Activated CD8-positive, alpha-beta T cell treated with anti-CD3 and anti-CD28 coated beads for 36 hours (primary cell): Measurements from ENCODE around the gene SLC9A9. TPM values are rescaled to one million over a fixed set of nuclear protein-coding genes. Genes with fewer than 3 reads are reported as not detected.
A peak's percentile ranks its signal among the peaks of the same experiment; 100 is the strongest.

Experiments used
- ATAC-seq: fragments of 200-7000 bp; cut with Tn5 transposase; one replicate; pipeline ENCODE4 v1.10.0; 2021; ENCODE audit warnings: mild to moderate bottlenecking, moderate library complexity
- CTCF ChIA-PET: fragments of 350-600 bp; sonication (Branson Sonifier 250); formaldehyde crosslinking; loops from one replicate; lab custom pipeline; 2021; ENCODE audit warnings: antibody characterized with exemption; lab: Charles Lee
- POLR2A ChIA-PET: fragments of 350-600 bp; sonication (Branson Sonifier 250); formaldehyde crosslinking; loops from one replicate; lab custom pipeline; 2021; ENCODE audit warnings: antibody characterized with exemption; lab: Charles Lee
- DNase-seq: peaks from one replicate; pipeline ENCODE4 v3.0.0-alpha.2; 2020
- H3K27ac Mint-ChIP-seq: one replicate; pipeline ENCODE4 v1.8.0; 2021; ENCODE audit warnings: mild to moderate bottlenecking, mixed read lengths
- H3K27me3 Mint-ChIP-seq: one replicate; pipeline ENCODE4 v1.8.0; 2021; ENCODE audit warnings: mixed read lengths
- H3K36me3 Mint-ChIP-seq: one replicate; pipeline ENCODE4 v1.8.0; 2021; ENCODE audit warnings: low read depth, mixed read lengths
- H3K4me1 Mint-ChIP-seq: one replicate; pipeline ENCODE4 v1.8.0; 2021; ENCODE audit warnings: low read depth, mixed read lengths
- H3K4me3 Mint-ChIP-seq: one replicate; pipeline ENCODE4 v1.8.0; 2021; ENCODE audit warnings: mild to moderate bottlenecking, moderate library complexity, mixed read lengths
- H3K9me3 Mint-ChIP-seq: one replicate; pipeline ENCODE4 v1.8.0; 2021; ENCODE audit warnings: mixed read lengths
- intact Hi-C: fragments of 100-400 bp; cut with micrococcal nuclease; formaldehyde crosslinking; loops from one replicate; pipeline ENCODE4 v1.10.0; 2022
- total RNA-seq, 2 experiments: library from RNA; stranded (reverse); gene quantifications; one replicate each; pipeline ENCODE4 v1.2.3, GENCODE V29; 2021
- TF ChIP-seq, protein P1 (sequence below): fragments of 200-600 bp; IDR thresholded peaks from one replicate; pipeline ENCODE4 v1.8.0; 2022; ENCODE audit warnings: antibody characterized with exemption, mild to moderate bottlenecking

SLC9A9 gene
- total RNA-seq, 2 experiments from 2014 or later, result 1.9 to 2.2 TPM

DNA sequence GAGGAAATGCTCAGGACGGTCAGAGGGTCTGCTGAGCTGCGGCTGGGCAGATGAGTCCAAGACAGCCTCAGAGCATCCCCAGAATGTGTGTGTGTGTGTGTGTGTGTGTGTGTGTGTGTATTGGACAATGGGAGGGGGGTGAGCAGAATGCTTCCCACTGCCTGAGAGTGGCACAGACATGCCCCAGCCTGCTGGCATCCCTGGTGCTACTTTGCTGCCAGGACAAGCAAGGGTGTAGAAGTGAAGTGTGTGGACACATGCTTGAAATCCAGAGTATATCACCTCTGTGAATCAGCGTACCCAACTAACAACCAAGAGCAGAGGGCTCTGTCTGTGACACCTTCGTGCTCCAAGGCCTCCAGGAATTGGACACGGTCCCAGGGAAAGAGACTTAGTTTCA, 76.3 kb downstream of the SLC9A9 start:
- Mint-ChIP-seq H3K9me3 (no peaks in the 10 kb centered on the region), H3K36me3 (no peaks in the 10 kb centered on the region), H3K4me3 (no peak overlapping the region), H3K27me3 (no peaks in the 10 kb centered on the region), H3K4me1 (no peaks in the 10 kb centered on the region), H3K27ac (no peak overlapping the region)
- POLR2A ChIA-PET, result no interaction called here
- CTCF ChIA-PET, result interaction anchor here (0.8 to 1.5 kb wide), 2 partner anchors 113 to 124 kb away, joined by 3 to 5 read pairs; no protein-coding TSS in a partner anchor
- TF ChIP-seq, protein P1, sequence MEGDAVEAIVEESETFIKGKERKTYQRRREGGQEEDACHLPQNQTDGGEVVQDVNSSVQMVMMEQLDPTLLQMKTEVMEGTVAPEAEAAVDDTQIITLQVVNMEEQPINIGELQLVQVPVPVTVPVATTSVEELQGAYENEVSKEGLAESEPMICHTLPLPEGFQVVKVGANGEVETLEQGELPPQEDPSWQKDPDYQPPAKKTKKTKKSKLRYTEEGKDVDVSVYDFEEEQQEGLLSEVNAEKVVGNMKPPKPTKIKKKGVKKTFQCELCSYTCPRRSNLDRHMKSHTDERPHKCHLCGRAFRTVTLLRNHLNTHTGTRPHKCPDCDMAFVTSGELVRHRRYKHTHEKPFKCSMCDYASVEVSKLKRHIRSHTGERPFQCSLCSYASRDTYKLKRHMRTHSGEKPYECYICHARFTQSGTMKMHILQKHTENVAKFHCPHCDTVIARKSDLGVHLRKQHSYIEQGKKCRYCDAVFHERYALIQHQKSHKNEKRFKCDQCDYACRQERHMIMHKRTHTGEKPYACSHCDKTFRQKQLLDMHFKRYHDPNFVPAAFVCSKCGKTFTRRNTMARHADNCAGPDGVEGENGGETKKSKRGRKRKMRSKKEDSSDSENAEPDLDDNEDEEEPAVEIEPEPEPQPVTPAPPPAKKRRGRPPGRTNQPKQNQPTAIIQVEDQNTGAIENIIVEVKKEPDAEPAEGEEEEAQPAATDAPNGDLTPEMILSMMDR, result no peak
- intact Hi-C loops, result no loop called here
- ATAC-seq (no peak), DNase-seq (no peak)

DNA sequence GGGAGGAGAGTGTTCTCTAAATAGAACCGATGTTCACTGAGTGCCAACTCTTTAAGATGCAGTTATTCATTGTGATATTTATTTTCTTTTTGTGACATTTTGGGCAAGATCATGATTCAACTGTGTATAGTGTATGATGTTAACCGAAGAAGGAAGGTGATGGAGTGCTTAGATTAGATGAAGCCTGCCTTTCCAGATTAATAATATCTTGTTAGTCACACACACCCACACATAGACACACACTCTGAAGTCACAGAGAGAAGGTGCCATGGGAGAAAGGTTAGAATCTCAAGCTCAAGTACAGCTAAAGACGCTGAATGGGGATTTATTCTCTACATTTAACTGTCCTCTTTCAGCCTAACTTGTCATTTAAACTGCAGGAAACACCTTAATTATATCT, 77.0 kb downstream of the SLC9A9 start:
- no peaks in the 10 kb centered on the region for H3K36me3 Mint-ChIP-seq
- ChIA-PET POLR2A (no interaction called here), CTCF (no interaction called here)
- H3K27ac Mint-ChIP-seq, result no peak overlapping the region
- intact Hi-C loops, result no loop called here
- TF ChIP-seq, protein P1, result no peak
- no peak for DNase-seq
- H3K4me1 Mint-ChIP-seq, result no peaks in the 10 kb centered on the region
- ATAC-seq, result peak; percentile 58
- no peak overlapping the region for H3K4me3 Mint-ChIP-seq
- H3K9me3 Mint-ChIP-seq, result no peaks in the 10 kb centered on the region
- no peaks in the 10 kb centered on the region for H3K27me3 Mint-ChIP-seq

DNA sequence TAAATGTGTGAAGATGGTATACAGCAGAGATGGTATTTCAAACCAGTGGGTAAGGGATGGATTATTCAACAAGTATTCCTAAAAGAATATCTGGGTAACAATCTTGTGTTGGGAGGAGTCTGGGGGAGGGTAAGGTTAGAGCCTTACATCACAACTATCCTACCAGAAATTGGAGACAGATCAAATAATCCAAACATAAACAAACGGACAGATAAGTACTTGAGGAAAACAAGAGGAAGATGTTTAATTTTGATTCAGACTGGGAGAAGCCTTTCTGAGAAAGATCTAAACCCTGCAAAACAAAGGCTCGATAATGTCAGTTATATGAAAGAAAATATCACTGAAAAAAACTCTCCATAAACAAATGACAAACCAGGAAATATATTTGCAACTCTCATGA, 77.9 kb downstream of the SLC9A9 start:
- ATAC-seq, result no peak
- H3K9me3 Mint-ChIP-seq, result no peaks in the 10 kb centered on the region
- DNase-seq, result no peak
- intact Hi-C loops, result no loop called here
- no peaks in the 10 kb centered on the region for H3K27me3 Mint-ChIP-seq
- ChIA-PET POLR2A (no interaction called here), CTCF (no interaction called here)
- H3K27ac Mint-ChIP-seq, result no peak overlapping the region
- no peak overlapping the region for H3K4me3 Mint-ChIP-seq
- H3K4me1 Mint-ChIP-seq, result no peaks in the 10 kb centered on the region
- TF ChIP-seq, protein P1, result no peak
- H3K36me3 Mint-ChIP-seq, result no peaks in the 10 kb centered on the region

DNA sequence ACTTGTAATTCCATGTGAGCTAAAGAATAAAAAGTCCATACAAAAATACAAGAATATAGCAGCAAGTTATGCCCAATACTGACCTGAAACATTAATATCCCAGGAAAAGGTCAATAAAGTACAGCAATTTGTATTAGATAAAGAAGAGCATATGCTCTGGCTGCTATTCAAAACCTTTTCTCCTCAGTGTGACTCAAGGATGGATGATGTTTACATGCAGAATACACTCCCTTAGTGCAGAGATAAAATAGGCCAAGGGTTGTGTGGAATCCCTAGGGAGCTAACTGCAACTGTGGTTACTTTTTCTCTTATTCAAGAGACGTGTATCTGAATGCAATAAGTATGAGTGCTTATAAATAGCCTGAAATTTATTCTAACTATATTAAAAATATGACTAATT, 78.7 kb downstream of the SLC9A9 start:
- POLR2A ChIA-PET, result no interaction called here
- TF ChIP-seq, protein P1, result no peak
- CTCF ChIA-PET, result no interaction called here
- ATAC-seq (no peak), DNase-seq (no peak)
- intact Hi-C loops, result no loop called here
- Mint-ChIP-seq H3K27ac (no peak overlapping the region), H3K36me3 (no peaks in the 10 kb centered on the region), H3K4me3 (no peak overlapping the region), H3K4me1 (no peaks in the 10 kb centered on the region), H3K9me3 (no peaks in the 10 kb centered on the region), H3K27me3 (no peaks in the 10 kb centered on the region)

DNA sequence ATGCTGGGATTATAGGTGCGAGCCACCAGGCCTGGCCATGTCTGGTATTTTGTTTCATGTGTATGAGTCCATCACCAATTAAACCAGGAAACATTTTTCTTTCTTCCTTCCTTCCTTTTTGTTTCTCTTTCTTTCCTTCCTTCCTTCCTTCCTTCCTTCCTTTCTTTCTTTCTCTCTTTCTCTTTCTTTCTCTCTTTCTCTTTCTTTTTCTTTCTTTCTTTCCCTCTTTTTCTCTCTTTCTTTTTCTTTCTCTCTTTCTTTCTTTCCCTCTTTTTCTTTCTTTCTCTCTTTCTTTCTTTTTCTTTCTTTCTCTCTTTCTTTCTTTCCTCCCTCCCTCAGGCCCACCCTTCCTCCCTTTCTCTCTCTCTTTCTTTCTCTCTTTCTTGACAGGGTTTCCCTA, 83.4 kb downstream of the SLC9A9 start:
- CTCF ChIA-PET, result no interaction called here
- no peaks in the 10 kb centered on the region for H3K36me3 Mint-ChIP-seq
- no peaks in the 10 kb centered on the region for H3K27me3 Mint-ChIP-seq
- TF ChIP-seq, protein P1, result peak; percentile 16
- no peak overlapping the region for H3K27ac Mint-ChIP-seq
- no peaks in the 10 kb centered on the region for H3K4me1 Mint-ChIP-seq
- no peak overlapping the region for H3K4me3 Mint-ChIP-seq
- no peak for DNase-seq
- no peak for ATAC-seq
- intact Hi-C loops, result no loop called here
- H3K9me3 Mint-ChIP-seq, result no peaks in the 10 kb centered on the region
- POLR2A ChIA-PET, result no interaction called here
